MM.1S (cell line): ENCODE results near the gene SLIT1.

Source experiments
- DNase-seq: peaks from one replicate; pipeline ENCODE4 v3.0.0-alpha.2; 2015
- H2AFZ ChIP-seq: fragments of 300-600 bp; sonication (generic); 2 replicates; pipeline ENCODE4 v1.6.0; 2016; ENCODE audit warnings: antibody characterized with exemption, low read length
- H3F3A ChIP-seq: fragments of 300-600 bp; sonication (generic); 2 replicates; pipeline ENCODE4 v1.6.1; 2016; ENCODE audit warnings: mild to moderate bottlenecking, antibody characterized with exemption, low read length, moderate library complexity, mixed read lengths; ENCODE audit not compliant: insufficient read depth
- H3K27ac ChIP-seq: fragments of 300-600 bp; sonication (generic); 2 replicates; pipeline ENCODE4 v1.5.1; 2016; ENCODE audit warnings: mild to moderate bottlenecking, low read length
- H3K27me3 ChIP-seq: fragments of 300-600 bp; sonication (generic); replicated peaks from 2 replicates; pipeline ENCODE4 v1.6.0; 2016; ENCODE audit warnings: low read length; ENCODE audit not compliant: insufficient read depth
- H3K36me3 ChIP-seq: fragments of 300-600 bp; sonication (generic); replicated peaks from 2 replicates; pipeline ENCODE4 v1.6.1; 2016; ENCODE audit warnings: mild to moderate bottlenecking, low read length, mixed read lengths; ENCODE audit not compliant: insufficient read depth
- H3K4me1 ChIP-seq: fragments of 300-600 bp; sonication (generic); 2 replicates; pipeline ENCODE4 v1.6.1; 2016; ENCODE audit warnings: low read length, mixed read lengths
- H3K4me2 ChIP-seq: fragments of 300-600 bp; sonication (generic); 2 replicates; pipeline ENCODE4 v1.6.0; 2016; ENCODE audit warnings: low read depth, low read length
- H3K4me3 ChIP-seq: fragments of 300-600 bp; sonication (generic); 2 replicates; pipeline ENCODE4 v1.5.1; 2016; ENCODE audit warnings: low read length, mixed read lengths
- H3K79me2 ChIP-seq: fragments of 300-600 bp; sonication (generic); 2 replicates; pipeline ENCODE4 v1.6.1; 2016; ENCODE audit warnings: mixed run types, low read length, mixed read lengths
- H3K9ac ChIP-seq: fragments of 300-600 bp; sonication (generic); 2 replicates; pipeline ENCODE4 v1.6.1; 2016; ENCODE audit warnings: low read length, mixed read lengths
- H3K9me2 ChIP-seq: fragments of 300-600 bp; sonication (generic); replicated peaks from 2 replicates; pipeline ENCODE4 v1.6.1; 2016; ENCODE audit warnings: mild to moderate bottlenecking, low read length, mixed read lengths; ENCODE audit not compliant: insufficient read depth
- H3K9me3 ChIP-seq: fragments of 300-600 bp; sonication (generic); replicated peaks from 2 replicates; pipeline ENCODE4 v1.6.1; 2016; ENCODE audit warnings: mild to moderate bottlenecking, low read length, mixed read lengths; ENCODE audit not compliant: insufficient read depth
- H4K20me1 ChIP-seq: fragments of 300-600 bp; sonication (generic); 2 replicates; pipeline ENCODE4 v1.6.1; 2016; ENCODE audit warnings: mild to moderate bottlenecking, low read length, moderate library complexity, mixed read lengths; ENCODE audit not compliant: insufficient read depth
- EZH2 ChIP-seq: fragments of 300-600 bp; sonication (generic); optimal IDR thresholded peaks from 2 replicates; pipeline ENCODE3; 2017; ENCODE audit warnings: low read depth, mild to moderate bottlenecking, antibody characterized with exemption, low read length, mixed read lengths
- EZH2phosphoT487 ChIP-seq: fragments of 300-600 bp; sonication (generic); IDR thresholded peaks from 2 replicates; pipeline ENCODE4 v1.6.1; 2018; ENCODE audit warnings: antibody characterized with exemption, low read length
- TF ChIP-seq, protein P1 (sequence below): fragments of 300-600 bp; sonication (generic); IDR thresholded peaks from 2 replicates; pipeline ENCODE4 v1.5.1; 2016; ENCODE audit warnings: antibody characterized with exemption, low read length, mixed read lengths

Gene SLIT1

DNA sequence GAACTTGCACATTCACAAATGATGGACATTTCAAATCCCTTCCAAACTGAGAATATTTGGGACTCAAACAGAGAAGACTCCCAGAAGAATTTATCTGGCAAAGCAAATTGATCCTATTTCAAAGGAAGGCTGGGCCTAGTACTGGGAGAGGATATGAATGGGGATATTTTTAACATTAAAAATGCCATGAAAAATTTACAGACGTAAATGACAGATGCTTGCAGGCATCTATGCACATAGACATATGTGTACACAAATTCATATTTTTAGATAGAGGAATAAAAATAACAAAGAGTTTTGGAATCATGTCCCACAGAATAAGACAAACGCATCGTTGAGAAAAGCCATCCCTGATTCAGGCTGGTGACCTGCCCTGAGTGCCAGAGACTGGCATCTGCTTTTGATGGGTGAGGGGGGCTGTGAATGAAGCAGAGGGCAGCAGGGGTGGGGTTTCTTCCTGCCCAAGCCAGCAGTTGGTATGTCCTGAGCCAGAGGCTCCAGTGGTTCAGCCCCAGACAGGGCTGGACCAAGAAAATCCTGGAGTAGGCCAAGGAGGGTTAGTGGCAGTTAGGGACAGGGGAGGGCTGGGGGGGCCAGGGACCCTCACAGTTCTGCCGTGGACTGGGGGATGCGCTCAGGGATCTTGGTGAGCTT lies 138.5 kb downstream of the SLIT1 start:
- Histone ChIP-seq H3K27me3 (no peaks in the 10 kb centered on the region), H3K4me3 (no peak overlapping the region), H3K27ac (no peak overlapping the region), H3K4me2 (no peak overlapping the region), H4K20me1 (no peaks in the 10 kb centered on the region), H2AFZ (no peak overlapping the region), H3K4me1 (0 out of 2 replicates have a peak, but pooled peaks cover 3% of the 10 kb centered on the region), H3K36me3 (no peaks in the 10 kb centered on the region), H3K9me3 (no peaks in the 10 kb centered on the region), H3K9me2 (no peaks in the 10 kb centered on the region), H3F3A (0 out of 2 replicates have a peak, but pooled peaks cover 4% of the 10 kb centered on the region), H3K9ac (no peak overlapping the region), H3K79me2 (no peaks in the 10 kb centered on the region)
- TF ChIP-seq EZH2 (no peak), EZH2phosphoT487 (no peak)
- TF ChIP-seq, protein P1, sequence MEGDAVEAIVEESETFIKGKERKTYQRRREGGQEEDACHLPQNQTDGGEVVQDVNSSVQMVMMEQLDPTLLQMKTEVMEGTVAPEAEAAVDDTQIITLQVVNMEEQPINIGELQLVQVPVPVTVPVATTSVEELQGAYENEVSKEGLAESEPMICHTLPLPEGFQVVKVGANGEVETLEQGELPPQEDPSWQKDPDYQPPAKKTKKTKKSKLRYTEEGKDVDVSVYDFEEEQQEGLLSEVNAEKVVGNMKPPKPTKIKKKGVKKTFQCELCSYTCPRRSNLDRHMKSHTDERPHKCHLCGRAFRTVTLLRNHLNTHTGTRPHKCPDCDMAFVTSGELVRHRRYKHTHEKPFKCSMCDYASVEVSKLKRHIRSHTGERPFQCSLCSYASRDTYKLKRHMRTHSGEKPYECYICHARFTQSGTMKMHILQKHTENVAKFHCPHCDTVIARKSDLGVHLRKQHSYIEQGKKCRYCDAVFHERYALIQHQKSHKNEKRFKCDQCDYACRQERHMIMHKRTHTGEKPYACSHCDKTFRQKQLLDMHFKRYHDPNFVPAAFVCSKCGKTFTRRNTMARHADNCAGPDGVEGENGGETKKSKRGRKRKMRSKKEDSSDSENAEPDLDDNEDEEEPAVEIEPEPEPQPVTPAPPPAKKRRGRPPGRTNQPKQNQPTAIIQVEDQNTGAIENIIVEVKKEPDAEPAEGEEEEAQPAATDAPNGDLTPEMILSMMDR, result no peak
- no peak for DNase-seq

DNA sequence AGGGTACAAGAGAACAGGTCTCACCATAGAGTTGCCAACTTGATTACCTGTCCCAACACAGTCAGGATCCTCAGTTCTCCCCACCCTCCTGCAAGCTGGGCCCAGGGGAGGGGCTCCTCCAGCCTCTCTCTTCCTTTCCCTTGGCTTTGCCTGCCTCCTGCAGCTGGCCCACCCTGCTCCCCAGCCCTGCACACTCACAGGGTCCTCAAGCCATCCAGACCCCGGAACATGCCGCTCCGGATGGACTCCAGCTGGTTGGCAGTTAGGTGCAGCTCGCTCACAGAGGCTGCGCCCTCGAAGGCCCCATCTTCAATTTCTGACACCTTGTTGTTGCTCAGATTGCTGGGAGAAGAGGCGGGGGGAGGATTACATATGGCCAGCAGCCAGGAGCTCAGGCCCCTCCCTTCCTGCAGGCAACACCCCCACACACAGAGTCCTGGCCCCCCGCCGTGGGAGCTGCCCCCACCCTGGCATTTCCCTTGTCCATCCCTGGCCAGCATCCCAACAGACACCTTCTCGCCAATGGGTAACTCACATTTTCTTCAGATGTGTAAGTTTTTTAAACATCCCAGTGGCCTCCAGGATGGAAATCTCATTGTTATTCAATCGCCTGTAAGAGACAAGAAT lies 139.2 kb downstream of the SLIT1 start:
- Histone ChIP-seq H4K20me1 (no peaks in the 10 kb centered on the region), H3K4me3 (no peak overlapping the region), H3K9ac (no peak overlapping the region), H2AFZ (no peak overlapping the region), H3K27ac (no peak overlapping the region), H3K27me3 (no peaks in the 10 kb centered on the region), H3K4me1 (0 out of 2 replicates have a peak, but pooled peaks cover 3% of the 10 kb centered on the region), H3K9me3 (no peaks in the 10 kb centered on the region), H3K4me2 (no peak overlapping the region), H3K79me2 (no peaks in the 10 kb centered on the region), H3K9me2 (no peaks in the 10 kb centered on the region), H3F3A (0 out of 2 replicates have a peak, but pooled peaks cover 4% of the 10 kb centered on the region), H3K36me3 (no peaks in the 10 kb centered on the region)
- no peak for TF ChIP-seq EZH2phosphoT487
- TF ChIP-seq, protein P1, result no peak
- TF ChIP-seq EZH2, result no peak
- no peak for DNase-seq

DNA sequence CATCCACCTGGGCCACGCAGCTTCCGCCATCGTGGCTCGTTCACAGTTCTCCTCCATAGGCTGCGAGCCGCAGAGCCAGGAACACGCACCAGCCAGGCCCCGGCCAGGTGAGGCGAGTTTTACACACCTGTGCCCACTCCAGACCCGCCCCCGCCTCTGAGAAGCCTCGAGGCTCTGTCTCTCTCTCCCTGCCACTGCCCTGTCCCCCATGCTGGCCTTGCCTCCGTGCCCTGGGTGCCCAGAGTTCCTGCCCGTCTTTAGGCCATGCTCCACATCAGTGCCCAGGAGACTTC lies 142.2 kb downstream of the SLIT1 start:
- Histone ChIP-seq H3F3A (no peaks in the 10 kb centered on the region), H2AFZ (no peak overlapping the region), H3K9ac (no peak overlapping the region), H3K36me3 (no peaks in the 10 kb centered on the region), H4K20me1 (no peaks in the 10 kb centered on the region), H3K27ac (no peak overlapping the region), H3K79me2 (no peaks in the 10 kb centered on the region), H3K9me3 (no peaks in the 10 kb centered on the region), H3K9me2 (no peaks in the 10 kb centered on the region), H3K27me3 (no peaks in the 10 kb centered on the region), H3K4me1 (no peaks in the 10 kb centered on the region), H3K4me3 (no peak overlapping the region), H3K4me2 (no peak overlapping the region)
- TF ChIP-seq EZH2phosphoT487, result no peak
- TF ChIP-seq, protein P1, result no peak
- no peak for TF ChIP-seq EZH2
- no peak for DNase-seq
